Activated CD8-positive, alpha-beta memory T cell treated with anti-CD3 and anti-CD28 coated beads, Interleukin-2, amount 50 U/mL, for 48 hours (primary cell): Measurements from ENCODE around the gene NGRN.
A peak's percentile ranks its signal among the peaks of the same experiment; 100 is the strongest.
"Not testable (repeated sequence)": the region's sequence is repeated elsewhere in the genome, so short reads cannot be mapped to it uniquely, and the experiment has no call there.

Experiments used
- DNase-seq: peaks from one replicate; pipeline ENCODE4 v3.0.0-alpha.2; 2020

NGRN gene

GRCh38 chr15:90286678-90287077 lies 21.2 kb downstream of the NGRN start:
- no peak for DNase-seq

- DNase-seq = no peak
Observed at GRCh38 chr15:90287101-90287500, 21.6 kb downstream of the NGRN start.

- no peak for DNase-seq
Observed at GRCh38 chr15:90287946-90288345, 22.5 kb downstream of the NGRN start.

GRCh38 chr15:90291679-90292356 lies 26.3 kb downstream of the NGRN start:
- no peak for DNase-seq

- peak; percentile 86 for DNase-seq
Observed at GRCh38 chr15:90293040-90293810, 27.8 kb downstream of the NGRN start.

- DNase-seq = no peak
Observed at GRCh38 chr15:90294159-90294558, 28.7 kb downstream of the NGRN start.

GRCh38 chr15:90294601-90295269 lies 29.3 kb downstream of the NGRN start:
- no peak for DNase-seq

GRCh38 chr15:90295270-90295648 lies 29.8 kb downstream of the NGRN start:
- DNase-seq = no peak

GRCh38 chr15:90296316-90296884 lies 30.9 kb downstream of the NGRN start:
- DNase-seq = not testable (repeated sequence)

GRCh38 chr15:90297021-90297420 lies 31.5 kb downstream of the NGRN start:
- DNase-seq = no peak

- DNase-seq = no peak
Observed at GRCh38 chr15:90300541-90300940, 35.1 kb downstream of the NGRN start.

- DNase-seq = peak; percentile 85
Observed at GRCh38 chr15:90300988-90301706, 35.7 kb downstream of the NGRN start.

- no peak for DNase-seq
Observed at GRCh38 chr15:90301707-90302300, 36.3 kb downstream of the NGRN start.

- not testable (repeated sequence) for DNase-seq
Observed at GRCh38 chr15:90305355-90305754, 39.9 kb downstream of the NGRN start.

GRCh38 chr15:90305932-90306331 lies 40.5 kb downstream of the NGRN start:
- DNase-seq = no peak

GRCh38 chr15:90306560-90306959 lies 41.1 kb downstream of the NGRN start:
- DNase-seq = peak; percentile 59

GRCh38 chr15:90307661-90308060 lies 42.2 kb downstream of the NGRN start:
- DNase-seq = no peak

- no peak for DNase-seq
Observed at GRCh38 chr15:90309020-90309419, 43.5 kb downstream of the NGRN start.

- no peak for DNase-seq
Observed at GRCh38 chr15:90315278-90315982, 50.0 kb downstream of the NGRN start.

GRCh38 chr15:90316139-90316538 lies 50.7 kb downstream of the NGRN start:
- no peak for DNase-seq

- no peak for DNase-seq
Observed at GRCh38 chr15:90318591-90318990, 53.1 kb downstream of the NGRN start.
